Astrocyte (in vitro differentiated cells and primary cell): ENCODE results near the gene DCHS2.

ENCODE experiments used
- EZH2 ChIP-seq: IDR thresholded peaks from 2 replicates; pipeline ENCODE4 v1.6.1; 2012; ENCODE audit warnings: mild to moderate bottlenecking, low read length, inconsistent platforms; ENCODE audit not compliant: insufficient read depth
- TF ChIP-seq, protein P1 (sequence below): IDR thresholded peaks from 2 replicates; pipeline ENCODE4 v1.5.1; 2011; ENCODE audit warnings: low read depth, mild to moderate bottlenecking, inconsistent platforms, low read length, moderate library complexity; ENCODE audit not compliant: insufficient read depth

DNA sequence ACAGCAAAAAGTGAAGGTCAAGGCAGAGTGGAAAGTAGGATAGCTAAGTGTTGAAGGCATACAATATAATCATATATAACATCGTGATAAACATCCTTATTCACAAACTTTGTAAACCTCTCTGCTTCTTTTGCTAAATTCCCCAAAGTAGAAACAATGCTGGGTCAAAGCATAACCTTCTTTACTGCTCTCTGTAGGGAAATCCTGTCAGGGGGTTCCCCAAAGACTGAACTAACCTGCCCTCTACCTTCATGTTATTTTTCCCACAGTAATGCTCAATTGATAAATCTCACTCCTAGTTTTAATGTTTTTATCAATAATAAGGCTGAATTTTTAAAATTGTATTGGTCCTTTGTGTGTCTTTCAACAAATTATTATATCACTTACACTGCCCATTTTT, 55.7 kb downstream of the DCHS2 start:
- TF ChIP-seq, protein P1, sequence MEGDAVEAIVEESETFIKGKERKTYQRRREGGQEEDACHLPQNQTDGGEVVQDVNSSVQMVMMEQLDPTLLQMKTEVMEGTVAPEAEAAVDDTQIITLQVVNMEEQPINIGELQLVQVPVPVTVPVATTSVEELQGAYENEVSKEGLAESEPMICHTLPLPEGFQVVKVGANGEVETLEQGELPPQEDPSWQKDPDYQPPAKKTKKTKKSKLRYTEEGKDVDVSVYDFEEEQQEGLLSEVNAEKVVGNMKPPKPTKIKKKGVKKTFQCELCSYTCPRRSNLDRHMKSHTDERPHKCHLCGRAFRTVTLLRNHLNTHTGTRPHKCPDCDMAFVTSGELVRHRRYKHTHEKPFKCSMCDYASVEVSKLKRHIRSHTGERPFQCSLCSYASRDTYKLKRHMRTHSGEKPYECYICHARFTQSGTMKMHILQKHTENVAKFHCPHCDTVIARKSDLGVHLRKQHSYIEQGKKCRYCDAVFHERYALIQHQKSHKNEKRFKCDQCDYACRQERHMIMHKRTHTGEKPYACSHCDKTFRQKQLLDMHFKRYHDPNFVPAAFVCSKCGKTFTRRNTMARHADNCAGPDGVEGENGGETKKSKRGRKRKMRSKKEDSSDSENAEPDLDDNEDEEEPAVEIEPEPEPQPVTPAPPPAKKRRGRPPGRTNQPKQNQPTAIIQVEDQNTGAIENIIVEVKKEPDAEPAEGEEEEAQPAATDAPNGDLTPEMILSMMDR = no peak
- no peak for TF ChIP-seq EZH2
